ENCODE data around the gene ZNF527.
"Not testable (repeated sequence)": the region's sequence is repeated elsewhere in the genome, so short reads cannot be mapped to it uniquely, and the experiment has no call there.

DNA sequence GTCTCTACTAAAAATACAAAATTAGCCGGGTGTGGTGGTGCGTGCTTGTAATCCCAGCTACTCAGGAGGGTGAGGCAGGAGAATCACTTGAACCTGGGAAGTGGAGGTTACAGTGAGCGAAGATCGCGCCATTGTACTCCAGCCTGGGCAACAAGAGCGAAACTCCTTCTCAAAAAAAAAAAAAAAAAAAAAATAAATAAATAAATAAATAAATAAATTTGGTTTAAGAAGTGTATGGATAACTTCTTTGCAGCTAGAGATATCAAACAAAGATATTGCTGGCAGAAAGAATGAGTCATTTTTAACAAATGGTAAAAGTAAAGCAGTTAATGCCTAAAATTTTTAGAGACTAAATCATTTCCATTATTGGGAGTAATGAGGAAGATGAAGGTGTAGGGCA is 20.5 kb downstream of the ZNF527 start:
- TF ChIP-seq, protein P1, sequence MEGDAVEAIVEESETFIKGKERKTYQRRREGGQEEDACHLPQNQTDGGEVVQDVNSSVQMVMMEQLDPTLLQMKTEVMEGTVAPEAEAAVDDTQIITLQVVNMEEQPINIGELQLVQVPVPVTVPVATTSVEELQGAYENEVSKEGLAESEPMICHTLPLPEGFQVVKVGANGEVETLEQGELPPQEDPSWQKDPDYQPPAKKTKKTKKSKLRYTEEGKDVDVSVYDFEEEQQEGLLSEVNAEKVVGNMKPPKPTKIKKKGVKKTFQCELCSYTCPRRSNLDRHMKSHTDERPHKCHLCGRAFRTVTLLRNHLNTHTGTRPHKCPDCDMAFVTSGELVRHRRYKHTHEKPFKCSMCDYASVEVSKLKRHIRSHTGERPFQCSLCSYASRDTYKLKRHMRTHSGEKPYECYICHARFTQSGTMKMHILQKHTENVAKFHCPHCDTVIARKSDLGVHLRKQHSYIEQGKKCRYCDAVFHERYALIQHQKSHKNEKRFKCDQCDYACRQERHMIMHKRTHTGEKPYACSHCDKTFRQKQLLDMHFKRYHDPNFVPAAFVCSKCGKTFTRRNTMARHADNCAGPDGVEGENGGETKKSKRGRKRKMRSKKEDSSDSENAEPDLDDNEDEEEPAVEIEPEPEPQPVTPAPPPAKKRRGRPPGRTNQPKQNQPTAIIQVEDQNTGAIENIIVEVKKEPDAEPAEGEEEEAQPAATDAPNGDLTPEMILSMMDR (IDR thresholded peaks at IDR 0.05 in 8 of 11, conservative IDR thresholded peaks at IDR 0.05 in 3 of 11) = not testable (repeated sequence)
- not testable (repeated sequence) for TF ChIP-seq POLR2A (IDR thresholded peaks at IDR 0.05)

All from spleen (tissue), 7 donors.